Measurements from ENCODE around the gene UAP1L1.
"Not testable (repeated sequence)": the region's sequence is repeated elsewhere in the genome, so short reads cannot be mapped to it uniquely, and the experiment has no call there.

UAP1L1 gene

DNA sequence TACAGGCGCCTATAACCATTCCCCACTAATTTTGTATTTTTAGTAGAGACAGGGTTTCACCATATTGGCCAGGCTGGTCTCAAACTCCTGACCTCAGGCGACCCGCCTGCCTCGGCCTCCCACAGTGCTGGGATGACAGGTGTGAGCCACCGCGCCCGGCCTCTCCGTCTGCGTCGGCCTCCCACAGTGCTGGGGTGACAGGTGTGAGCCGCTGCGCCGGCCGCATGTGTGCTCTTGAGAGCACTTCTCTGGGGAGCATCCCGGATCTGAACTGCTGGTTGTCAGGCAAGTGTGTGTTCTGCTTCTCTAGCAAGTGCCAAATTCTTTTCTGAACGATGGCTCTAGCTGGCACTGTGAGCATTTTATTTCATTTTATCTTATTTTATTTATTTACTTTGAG lies 19.8 kb upstream of the UAP1L1 start:
- Histone ChIP-seq H3K9ac (ENCODE audit: low read length) (no peak overlapping the region), H3F3A (ENCODE audit: insufficient read depth, low read length) (no peaks in the 10 kb centered on the region), H3K4me1 (ENCODE audit: low read length) (no peaks in the 10 kb centered on the region), H3K4me3 (ENCODE audit: low read length) (no peak overlapping the region), H3K9me2 (replicated peaks; ENCODE audit: insufficient read depth, low read length) (no peaks in the 10 kb centered on the region), H2AFZ (ENCODE audit: low read length) (no peak overlapping the region), H3K27me3 (replicated peaks; ENCODE audit: insufficient read depth, low read length) (peaks cover 54% of the 10 kb centered on the region), H3K27ac (ENCODE audit: low read length) (no peak overlapping the region), H3K36me3 (replicated peaks; ENCODE audit: insufficient read depth, low read length) (no peaks in the 10 kb centered on the region), H3K79me2 (ENCODE audit: low read length) (no peaks in the 10 kb centered on the region), H4K20me1 (ENCODE audit: insufficient read depth, low read length) (no peaks in the 10 kb centered on the region), H3K9me3 (replicated peaks; ENCODE audit: insufficient read depth, low read length) (no peaks in the 10 kb centered on the region), H3K4me2 (ENCODE audit: low read depth, low read length) (no peak overlapping the region)
- TF ChIP-seq EZH2phosphoT487 (IDR thresholded peaks at IDR 0.05; ENCODE audit: low read length) (no peak), CTCF (IDR thresholded peaks at IDR 0.05; ENCODE audit: low read length) (no peak), EZH2 (optimal IDR thresholded peaks at IDR 0.05; ENCODE audit: low read depth, low read length) (no peak)
- DNase-seq: no peak

- Histone ChIP-seq H2AFZ (ENCODE audit: low read length) (no peak overlapping the region), H3K9ac (ENCODE audit: low read length) (no peak overlapping the region), H3K4me2 (ENCODE audit: low read depth, low read length) (no peak overlapping the region), H4K20me1 (ENCODE audit: insufficient read depth, low read length) (no peaks in the 10 kb centered on the region), H3K79me2 (ENCODE audit: low read length) (no peaks in the 10 kb centered on the region), H3K9me2 (replicated peaks; ENCODE audit: insufficient read depth, low read length) (no peaks in the 10 kb centered on the region), H3K4me1 (ENCODE audit: low read length) (no peaks in the 10 kb centered on the region), H3K9me3 (replicated peaks; ENCODE audit: insufficient read depth, low read length) (no peaks in the 10 kb centered on the region), H3K27ac (ENCODE audit: low read length) (no peak overlapping the region), H3K4me3 (ENCODE audit: low read length) (no peak overlapping the region), H3K36me3 (replicated peaks; ENCODE audit: insufficient read depth, low read length) (no peaks in the 10 kb centered on the region), H3F3A (ENCODE audit: insufficient read depth, low read length) (no peaks in the 10 kb centered on the region), H3K27me3 (replicated peaks; ENCODE audit: insufficient read depth, low read length) (peaks cover 43% of the 10 kb centered on the region)
- DNase-seq: no peak
- TF ChIP-seq EZH2phosphoT487 (IDR thresholded peaks at IDR 0.05; ENCODE audit: low read length): no peak
- TF ChIP-seq EZH2 (optimal IDR thresholded peaks at IDR 0.05; ENCODE audit: low read depth, low read length): no peak
These were observed 18.6 kb upstream of the UAP1L1 start for GRCh38 chr9:137058521-137059234.

- no peaks in the 10 kb centered on the region for H3F3A ChIP-seq (ENCODE audit: insufficient read depth, low read length)
- no peaks in the 10 kb centered on the region for H3K9me3 ChIP-seq (replicated peaks; ENCODE audit: insufficient read depth, low read length)
- no peaks in the 10 kb centered on the region for H4K20me1 ChIP-seq (ENCODE audit: insufficient read depth, low read length)
- peaks cover 14% of the 10 kb centered on the region for H3K79me2 ChIP-seq (ENCODE audit: low read length)
- H3K9me2 ChIP-seq (replicated peaks; ENCODE audit: insufficient read depth, low read length): no peaks in the 10 kb centered on the region
- H2AFZ ChIP-seq (ENCODE audit: low read length): no peak overlapping the region
- no peaks in the 10 kb centered on the region for H3K36me3 ChIP-seq (replicated peaks; ENCODE audit: insufficient read depth, low read length)
- TF ChIP-seq EZH2phosphoT487 (IDR thresholded peaks at IDR 0.05; ENCODE audit: low read length) (no peak), EZH2 (optimal IDR thresholded peaks at IDR 0.05; ENCODE audit: low read depth, low read length) (no peak), CTCF (IDR thresholded peaks at IDR 0.05; ENCODE audit: low read length) (no peak)
- H3K9ac ChIP-seq (ENCODE audit: low read length): no peak overlapping the region
- H3K27me3 ChIP-seq (replicated peaks; ENCODE audit: insufficient read depth, low read length): peaks cover 25% of the 10 kb centered on the region
- H3K4me1 ChIP-seq (ENCODE audit: low read length): no peaks in the 10 kb centered on the region
- H3K4me2 ChIP-seq (ENCODE audit: low read depth, low read length): no peak overlapping the region
- no peak overlapping the region for H3K4me3 ChIP-seq (ENCODE audit: low read length)
- no peak for DNase-seq
- H3K27ac ChIP-seq (ENCODE audit: low read length): no peak overlapping the region
These were observed 14.9 kb upstream of the UAP1L1 start for GRCh38 chr9:137062384-137062783.

GRCh38 chr9:137062798-137063197 lies 14.5 kb upstream of the UAP1L1 start:
- not testable (repeated sequence) for H4K20me1 ChIP-seq (ENCODE audit: insufficient read depth, low read length); H3K4me1 ChIP-seq (ENCODE audit: low read length); H3K27ac ChIP-seq (ENCODE audit: low read length); DNase-seq; H3K9me3 ChIP-seq (replicated peaks; ENCODE audit: insufficient read depth, low read length); H2AFZ ChIP-seq (ENCODE audit: low read length); H3K36me3 ChIP-seq (replicated peaks; ENCODE audit: insufficient read depth, low read length); H3K9me2 ChIP-seq (replicated peaks; ENCODE audit: insufficient read depth, low read length); H3K9ac ChIP-seq (ENCODE audit: low read length); H3K4me2 ChIP-seq (ENCODE audit: low read depth, low read length); H3F3A ChIP-seq (ENCODE audit: insufficient read depth, low read length); H3K4me3 ChIP-seq (ENCODE audit: low read length)
- peaks cover 21% of the 10 kb centered on the region for H3K27me3 ChIP-seq (replicated peaks; ENCODE audit: insufficient read depth, low read length)
- peaks cover 14% of the 10 kb centered on the region for H3K79me2 ChIP-seq (ENCODE audit: low read length)
